GM12892 (cell line): ENCODE measurements around the gene APOD.

Experiments
- POLR2A ChIP-seq: IDR thresholded peaks from 2 replicates; pipeline ENCODE4 v1.6.1; 2011; ENCODE audit warnings: low read depth, low read length, control low read depth
- POLR2AphosphoS5 ChIP-seq: IDR thresholded peaks from 2 replicates; pipeline ENCODE4 v1.6.1; 2011; ENCODE audit warnings: low read depth, low read length, control low read depth

DNA sequence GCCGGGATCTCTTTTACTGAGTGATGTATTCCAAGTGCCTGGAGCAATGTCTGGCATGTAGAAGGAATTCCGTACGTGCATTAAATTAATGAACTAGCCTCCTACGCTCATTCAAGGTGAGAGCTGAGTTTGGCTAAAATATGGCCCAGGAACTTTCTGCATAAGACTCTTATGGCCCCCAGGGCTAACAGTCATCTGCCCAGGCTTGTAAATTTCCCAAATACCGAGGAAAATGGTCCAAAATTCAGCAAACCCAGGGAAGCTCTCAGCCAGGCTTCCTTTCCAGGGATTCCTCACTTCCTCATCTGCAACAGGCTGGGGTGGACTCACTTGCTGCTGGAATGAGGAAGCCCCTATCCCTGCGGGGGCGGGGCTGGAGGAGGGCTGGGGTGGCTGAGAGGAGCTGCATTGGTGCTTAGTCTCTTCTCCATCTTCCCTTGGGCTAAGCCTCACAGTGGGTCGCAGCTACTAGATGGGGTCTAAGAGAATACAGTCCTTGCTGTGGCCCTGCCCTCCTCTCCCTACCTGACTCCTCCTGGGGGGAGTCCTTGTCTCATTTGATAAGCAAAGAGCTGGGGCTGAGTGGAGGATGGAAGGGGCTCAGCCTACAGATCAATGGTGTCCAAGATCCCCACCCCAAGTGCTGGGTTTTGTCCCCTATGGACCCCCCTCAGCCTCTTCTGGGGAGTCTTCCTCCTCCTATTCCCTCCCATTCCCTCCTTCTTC, 28.5 kb upstream of the APOD start:
- TF ChIP-seq POLR2A (no peak), POLR2AphosphoS5 (no peak)
